Loucy (cell line): ENCODE data around the gene GATB.
"Not testable (repeated sequence)": the region's sequence is repeated elsewhere in the genome, so short reads cannot be mapped to it uniquely, and the experiment has no call there.

Experiments used
- H2AFZ ChIP-seq: fragments of 200-600 bp; sonication (generic); 2 replicates; pipeline ENCODE4 v1.6.0; 2016; ENCODE audit warnings: antibody characterized with exemption, mild to moderate bottlenecking, low read length, moderate library complexity
- H3F3A ChIP-seq: fragments of 200-600 bp; 2 replicates; pipeline ENCODE4 v1.6.0; 2016; ENCODE audit warnings: antibody characterized with exemption, low read depth, mild to moderate bottlenecking
- H3K27me3 ChIP-seq: fragments of 200-600 bp; sonication (generic); 2 replicates; pipeline ENCODE4 v1.6.1; 2014; ENCODE audit warnings: low read length, mild to moderate bottlenecking; ENCODE audit not compliant: insufficient read depth, poor library complexity, severe bottlenecking
- H3K36me3 ChIP-seq: fragments of 200-600 bp; sonication (generic); 2 replicates; pipeline ENCODE4 v1.6.1; 2016; ENCODE audit warnings: low read length; ENCODE audit not compliant: insufficient read depth
- H3K4me1 ChIP-seq: fragments of 200-600 bp; sonication (generic); 2 replicates; pipeline ENCODE4 v1.5.1; 2014; ENCODE audit warnings: low read length, mild to moderate bottlenecking; ENCODE audit not compliant: insufficient read depth, poor library complexity, severe bottlenecking
- H3K4me2 ChIP-seq: fragments of 200-600 bp; sonication (generic); 2 replicates; pipeline ENCODE4 v1.6.0; 2014; ENCODE audit warnings: antibody characterized with exemption, low read length, low read depth, mild to moderate bottlenecking; ENCODE audit not compliant: poor library complexity, severe bottlenecking
- H3K4me3 ChIP-seq: fragments of 200-600 bp; sonication (generic); 2 replicates; pipeline ENCODE4 v1.5.1; 2014; ENCODE audit warnings: low read length, mild to moderate bottlenecking, mixed read lengths; ENCODE audit not compliant: poor library complexity, severe bottlenecking
- H3K79me2 ChIP-seq: fragments of 200-600 bp; sonication (generic); 2 replicates; pipeline ENCODE4 v1.6.1; 2014; ENCODE audit warnings: low read length; ENCODE audit not compliant: insufficient read depth
- H3K9ac ChIP-seq: fragments of 200-600 bp; sonication (generic); 2 replicates; pipeline ENCODE4 v1.6.0; 2014; ENCODE audit warnings: mild to moderate bottlenecking, low read depth, low read length, moderate library complexity; ENCODE audit not compliant: poor library complexity, severe bottlenecking
- H3K9me2 ChIP-seq: fragments of 200-600 bp; sonication (generic); replicated peaks from 2 replicates; pipeline ENCODE4 v1.6.1; 2016; ENCODE audit warnings: low read depth, low read length, mixed read lengths
- H3K9me3 ChIP-seq: fragments of 200-600 bp; sonication (generic); 2 replicates; pipeline ENCODE4 v1.6.1; 2014; ENCODE audit warnings: mild to moderate bottlenecking, antibody characterized with exemption, low read length, low read depth; ENCODE audit not compliant: insufficient read depth
- H4K20me1 ChIP-seq: fragments of 200-600 bp; sonication (generic); 2 replicates; pipeline ENCODE4 v1.6.0; 2014; ENCODE audit warnings: antibody characterized with exemption, low read length, mild to moderate bottlenecking; ENCODE audit not compliant: insufficient read depth, poor library complexity, severe bottlenecking
- EZH2phosphoT487 ChIP-seq: fragments of 200-600 bp; IDR thresholded peaks from 2 replicates; pipeline ENCODE4 v1.6.1; 2018; ENCODE audit warnings: antibody characterized with exemption, mild to moderate bottlenecking, moderate library complexity, borderline replicate concordance
- TF ChIP-seq, protein P1 (sequence below): fragments of 200-600 bp; sonication (generic); conservative IDR thresholded peaks from 2 replicates; pipeline ENCODE4 v1.5.1; 2014; ENCODE audit warnings: mild to moderate bottlenecking, antibody characterized with exemption, low read length

The GATB gene

DNA sequence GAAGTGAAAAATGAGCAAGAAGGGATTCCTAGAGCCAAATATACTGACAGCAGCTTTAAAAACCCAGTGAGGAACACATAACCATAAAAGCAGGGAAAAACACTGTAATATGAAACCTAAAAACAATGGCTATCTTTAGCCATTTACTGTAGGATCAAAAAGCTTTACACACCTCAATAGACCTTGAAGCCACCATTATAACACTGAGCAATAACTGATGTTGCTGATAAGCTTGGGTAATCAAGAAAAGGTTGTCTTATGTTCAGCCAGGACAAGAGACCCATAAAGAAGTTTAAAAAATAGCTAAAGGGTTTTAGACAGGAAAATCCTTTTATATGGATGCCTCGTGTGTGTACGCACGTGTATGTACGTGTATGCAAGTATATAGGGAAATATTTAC, 16.9 kb downstream of the GATB start:
- Histone ChIP-seq H2AFZ (no peak overlapping the region), H3K4me1 (peaks cover 13% of the 10 kb centered on the region), H3K4me2 (no peak overlapping the region), H3K9me2 (no peaks in the 10 kb centered on the region), H3K9me3 (no peaks in the 10 kb centered on the region), H3K79me2 (no peaks in the 10 kb centered on the region), H3K36me3 (no peaks in the 10 kb centered on the region), H3F3A (no peaks in the 10 kb centered on the region), H3K27me3 (no peaks in the 10 kb centered on the region), H3K4me3 (no peak overlapping the region), H3K9ac (no peak overlapping the region), H4K20me1 (no peaks in the 10 kb centered on the region)
- TF ChIP-seq, protein P1, sequence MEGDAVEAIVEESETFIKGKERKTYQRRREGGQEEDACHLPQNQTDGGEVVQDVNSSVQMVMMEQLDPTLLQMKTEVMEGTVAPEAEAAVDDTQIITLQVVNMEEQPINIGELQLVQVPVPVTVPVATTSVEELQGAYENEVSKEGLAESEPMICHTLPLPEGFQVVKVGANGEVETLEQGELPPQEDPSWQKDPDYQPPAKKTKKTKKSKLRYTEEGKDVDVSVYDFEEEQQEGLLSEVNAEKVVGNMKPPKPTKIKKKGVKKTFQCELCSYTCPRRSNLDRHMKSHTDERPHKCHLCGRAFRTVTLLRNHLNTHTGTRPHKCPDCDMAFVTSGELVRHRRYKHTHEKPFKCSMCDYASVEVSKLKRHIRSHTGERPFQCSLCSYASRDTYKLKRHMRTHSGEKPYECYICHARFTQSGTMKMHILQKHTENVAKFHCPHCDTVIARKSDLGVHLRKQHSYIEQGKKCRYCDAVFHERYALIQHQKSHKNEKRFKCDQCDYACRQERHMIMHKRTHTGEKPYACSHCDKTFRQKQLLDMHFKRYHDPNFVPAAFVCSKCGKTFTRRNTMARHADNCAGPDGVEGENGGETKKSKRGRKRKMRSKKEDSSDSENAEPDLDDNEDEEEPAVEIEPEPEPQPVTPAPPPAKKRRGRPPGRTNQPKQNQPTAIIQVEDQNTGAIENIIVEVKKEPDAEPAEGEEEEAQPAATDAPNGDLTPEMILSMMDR: no peak
- TF ChIP-seq EZH2phosphoT487: no peak

DNA sequence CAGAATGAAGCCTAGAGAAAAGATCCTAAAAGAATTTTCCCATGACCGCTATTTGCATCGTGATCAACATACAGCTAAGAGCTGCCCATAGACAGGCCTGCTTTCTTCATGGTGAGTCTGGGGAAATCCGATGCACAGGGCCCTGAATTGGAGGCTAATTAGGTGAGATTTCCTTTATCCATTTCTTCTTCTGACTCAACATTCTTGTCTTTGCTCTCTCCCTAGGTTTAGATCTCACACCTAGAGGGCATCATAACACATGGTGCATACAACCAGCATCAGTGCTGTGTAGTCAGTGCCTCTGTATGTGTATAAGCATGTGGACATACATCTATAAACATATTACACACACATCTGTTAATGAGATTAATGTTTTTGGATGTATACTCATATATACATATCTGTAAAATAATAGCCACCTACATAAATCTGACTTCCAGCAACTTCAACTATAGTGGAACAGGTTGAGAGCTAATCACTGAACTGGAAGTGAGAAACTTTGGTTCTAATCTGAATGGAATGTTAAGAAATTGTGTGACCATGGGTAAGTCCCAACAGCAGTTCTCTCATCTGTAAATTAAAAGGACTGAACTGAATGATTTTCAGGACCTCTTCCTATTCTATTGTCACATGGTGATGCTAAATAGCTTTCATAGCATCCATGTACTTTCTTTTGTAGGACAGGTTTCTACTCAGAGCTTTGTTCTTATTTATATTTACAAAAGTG, 17.5 kb downstream of the GATB start:
- no peak overlapping the region for H3K4me2 ChIP-seq
- no peaks in the 10 kb centered on the region for H3K36me3 ChIP-seq
- H3K27me3 ChIP-seq: no peaks in the 10 kb centered on the region
- no peaks in the 10 kb centered on the region for H4K20me1 ChIP-seq
- no peaks in the 10 kb centered on the region for H3K79me2 ChIP-seq
- no peak overlapping the region for H3K9ac ChIP-seq
- no peaks in the 10 kb centered on the region for H3K9me3 ChIP-seq
- H3K4me1 ChIP-seq: peaks cover 13% of the 10 kb centered on the region
- no peak for TF ChIP-seq EZH2phosphoT487
- TF ChIP-seq, protein P1: peak; percentile 32; the same call in 1 of the 2 replicates
- H2AFZ ChIP-seq: no peak overlapping the region
- H3K9me2 ChIP-seq: no peaks in the 10 kb centered on the region
- no peaks in the 10 kb centered on the region for H3F3A ChIP-seq
- H3K4me3 ChIP-seq: no peak overlapping the region

DNA sequence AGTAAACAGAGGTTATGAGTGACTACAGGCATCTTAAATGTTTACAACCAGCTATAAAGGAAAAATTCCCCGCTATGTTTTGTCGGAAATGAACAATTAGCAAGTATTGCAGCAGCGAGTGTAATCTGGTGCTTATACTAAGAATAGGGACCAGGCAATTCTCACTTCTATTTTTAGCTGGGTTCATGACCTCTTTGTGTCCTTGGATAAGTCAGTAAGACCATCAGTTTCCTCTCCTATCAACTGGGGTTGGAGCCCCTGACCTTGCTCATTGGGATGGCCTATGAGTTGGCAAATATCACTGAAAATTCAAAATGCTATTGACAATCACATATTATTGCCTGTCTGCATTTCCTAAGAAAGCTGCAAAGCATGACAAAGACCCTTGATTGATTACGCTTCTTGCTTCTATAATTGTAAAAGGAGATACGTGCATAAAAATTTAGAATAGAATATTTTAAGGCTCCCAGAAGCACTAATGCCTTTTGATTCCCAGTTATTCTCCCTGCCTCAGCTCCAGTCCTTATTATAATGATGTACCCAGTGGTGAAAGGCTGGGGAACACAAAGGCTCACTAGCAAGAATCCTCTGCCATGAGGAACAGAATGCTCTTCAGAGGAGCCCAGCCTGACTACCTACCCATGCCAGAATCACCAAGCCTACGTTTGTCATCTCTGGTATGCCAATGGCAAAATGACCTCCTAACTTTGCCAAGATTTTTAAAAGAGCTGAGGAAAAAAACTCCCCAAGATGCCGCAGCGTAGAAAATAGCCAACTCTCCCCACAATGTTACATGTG, 21.9 kb downstream of the GATB start:
- no peaks in the 10 kb centered on the region for H3K9me2 ChIP-seq
- H3K4me3 ChIP-seq: no peak overlapping the region
- H3K4me2 ChIP-seq: no peak overlapping the region
- H2AFZ ChIP-seq: no peak overlapping the region
- no peaks in the 10 kb centered on the region for H3K4me1 ChIP-seq
- H3F3A ChIP-seq: no peaks in the 10 kb centered on the region
- no peaks in the 10 kb centered on the region for H3K27me3 ChIP-seq
- no peaks in the 10 kb centered on the region for H4K20me1 ChIP-seq
- H3K9ac ChIP-seq: no peak overlapping the region
- no peaks in the 10 kb centered on the region; the same call in 1 of the 2 replicates for H3K9me3 ChIP-seq
- TF ChIP-seq, protein P1: no peak
- TF ChIP-seq EZH2phosphoT487: no peak
- H3K36me3 ChIP-seq: no peaks in the 10 kb centered on the region
- H3K79me2 ChIP-seq: no peaks in the 10 kb centered on the region

DNA sequence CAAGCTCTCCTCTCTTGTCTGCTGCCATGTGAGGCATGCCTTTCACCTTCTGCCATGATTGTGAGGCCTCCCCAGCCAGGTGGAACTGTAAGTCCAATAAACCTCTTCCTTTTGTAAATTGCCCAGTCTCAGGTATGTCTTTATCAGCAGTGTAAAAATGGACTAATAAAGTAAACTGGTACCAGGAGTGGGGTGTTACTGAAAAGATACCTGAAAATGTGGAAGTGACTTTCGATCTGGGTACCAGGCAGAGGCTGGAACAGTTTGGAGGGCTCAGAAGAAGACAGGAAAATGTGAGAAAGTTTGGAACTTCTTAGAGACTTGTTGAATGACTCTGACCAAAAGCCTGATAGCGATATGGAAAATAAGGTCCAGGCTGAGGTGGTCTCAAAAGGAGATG, 24.0 kb downstream of the GATB start:
- not testable (repeated sequence) for H3K9me2 ChIP-seq, H3K4me1 ChIP-seq, H3K9ac ChIP-seq, H3K9me3 ChIP-seq, H3F3A ChIP-seq, H3K27me3 ChIP-seq, H3K4me3 ChIP-seq, H4K20me1 ChIP-seq, H2AFZ ChIP-seq, H3K36me3 ChIP-seq, H3K4me2 ChIP-seq, H3K79me2 ChIP-seq
